Neural crest cell (in vitro differentiated cells): ENCODE data around the gene BCDIN3D. TPM values are rescaled to one million over a fixed set of nuclear protein-coding genes. Genes with fewer than 3 reads are reported as not detected.
A peak's percentile ranks its signal among the peaks of the same experiment; 100 is the strongest.

ENCODE experiments used
- DNase-seq: peaks from one replicate; pipeline ENCODE4 v3.0.0; 2021; ENCODE audit warnings: low read depth, mixed read lengths, low spot score
- H3K27ac Mint-ChIP-seq: one replicate; pipeline ENCODE4 v1.8.0; 2021; ENCODE audit warnings: mild to moderate bottlenecking, mixed read lengths; ENCODE audit not compliant: unreplicated experiment
- H3K27me3 Mint-ChIP-seq: 2 replicates; pipeline ENCODE4 v1.8.0; 2021; ENCODE audit warnings: low read depth, mild to moderate bottlenecking, mixed read lengths
- H3K36me3 Mint-ChIP-seq: 2 replicates; pipeline ENCODE4 v1.8.0; 2021; ENCODE audit warnings: low read depth, mild to moderate bottlenecking, mixed read lengths
- H3K4me1 Mint-ChIP-seq: 2 replicates; pipeline ENCODE4 v1.8.0; 2021; ENCODE audit warnings: mixed read lengths
- H3K4me3 Mint-ChIP-seq: one replicate; pipeline ENCODE4 v1.8.0; 2021; ENCODE audit warnings: mild to moderate bottlenecking, mixed read lengths
- H3K9me3 Mint-ChIP-seq: 2 replicates; pipeline ENCODE4 v1.8.0; 2021; ENCODE audit warnings: mixed read lengths
- total RNA-seq: library from RNA; stranded (reverse); gene quantifications from 2 replicates; pipeline ENCODE4 v1.2.1, GENCODE V29; 2021
- TF ChIP-seq, protein P1 (sequence below): fragments of 200-600 bp; sonication (generic); conservative IDR thresholded peaks from 2 replicates; pipeline ENCODE4 v1.5.0; 2021; ENCODE audit warnings: antibody characterized with exemption, mild to moderate bottlenecking

The BCDIN3D gene
- total RNA-seq, 1 donor from 2014 or later, result 7.9 TPM

DNA sequence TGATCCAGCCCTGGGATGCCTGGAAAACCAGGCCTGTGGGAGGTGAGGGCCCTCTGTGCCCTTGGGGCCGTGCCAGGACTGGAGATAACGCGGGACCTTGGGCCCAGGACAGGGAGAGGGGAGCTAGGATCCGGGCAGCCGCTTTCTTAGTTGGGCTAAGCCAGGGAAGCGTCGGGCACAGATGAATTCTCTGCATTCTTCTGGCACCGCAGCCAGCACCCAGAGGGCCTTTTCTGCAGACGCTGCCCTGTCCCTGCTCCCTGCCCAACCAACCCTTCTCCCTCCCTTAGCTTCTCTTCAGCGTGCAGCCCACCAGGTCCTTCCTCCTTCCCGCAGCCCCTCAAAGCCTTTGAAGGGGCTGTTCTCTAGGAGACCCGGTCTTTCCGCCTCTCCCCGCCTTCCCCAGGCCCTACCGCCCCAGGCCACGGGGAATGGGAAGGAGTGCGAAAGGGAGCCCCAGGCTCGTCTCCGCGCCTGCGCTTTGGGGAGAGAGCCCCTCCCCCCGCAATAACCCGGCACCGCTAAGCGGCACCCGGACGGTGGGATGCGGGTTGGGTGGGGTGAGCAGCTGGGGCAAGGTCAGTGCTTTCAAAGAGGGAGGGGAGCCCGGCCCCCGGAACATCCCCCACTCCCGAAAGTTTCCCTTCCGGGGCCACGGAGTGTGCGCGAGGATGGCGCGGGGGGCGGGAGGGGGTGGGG is 15.4 kb downstream of the BCDIN3D start:
- Mint-ChIP-seq H3K4me1 (peaks cover 43% of the 10 kb centered on the region), H3K4me3 (peak overlapping the region; percentile 98), H3K9me3 (no peaks in the 10 kb centered on the region), H3K27ac (peak overlapping the region; percentile 92), H3K36me3 (no peaks in the 10 kb centered on the region), H3K27me3 (no peaks in the 10 kb centered on the region)
- TF ChIP-seq, protein P1, sequence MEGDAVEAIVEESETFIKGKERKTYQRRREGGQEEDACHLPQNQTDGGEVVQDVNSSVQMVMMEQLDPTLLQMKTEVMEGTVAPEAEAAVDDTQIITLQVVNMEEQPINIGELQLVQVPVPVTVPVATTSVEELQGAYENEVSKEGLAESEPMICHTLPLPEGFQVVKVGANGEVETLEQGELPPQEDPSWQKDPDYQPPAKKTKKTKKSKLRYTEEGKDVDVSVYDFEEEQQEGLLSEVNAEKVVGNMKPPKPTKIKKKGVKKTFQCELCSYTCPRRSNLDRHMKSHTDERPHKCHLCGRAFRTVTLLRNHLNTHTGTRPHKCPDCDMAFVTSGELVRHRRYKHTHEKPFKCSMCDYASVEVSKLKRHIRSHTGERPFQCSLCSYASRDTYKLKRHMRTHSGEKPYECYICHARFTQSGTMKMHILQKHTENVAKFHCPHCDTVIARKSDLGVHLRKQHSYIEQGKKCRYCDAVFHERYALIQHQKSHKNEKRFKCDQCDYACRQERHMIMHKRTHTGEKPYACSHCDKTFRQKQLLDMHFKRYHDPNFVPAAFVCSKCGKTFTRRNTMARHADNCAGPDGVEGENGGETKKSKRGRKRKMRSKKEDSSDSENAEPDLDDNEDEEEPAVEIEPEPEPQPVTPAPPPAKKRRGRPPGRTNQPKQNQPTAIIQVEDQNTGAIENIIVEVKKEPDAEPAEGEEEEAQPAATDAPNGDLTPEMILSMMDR, result no peak
- peak; percentile 73 for DNase-seq

DNA sequence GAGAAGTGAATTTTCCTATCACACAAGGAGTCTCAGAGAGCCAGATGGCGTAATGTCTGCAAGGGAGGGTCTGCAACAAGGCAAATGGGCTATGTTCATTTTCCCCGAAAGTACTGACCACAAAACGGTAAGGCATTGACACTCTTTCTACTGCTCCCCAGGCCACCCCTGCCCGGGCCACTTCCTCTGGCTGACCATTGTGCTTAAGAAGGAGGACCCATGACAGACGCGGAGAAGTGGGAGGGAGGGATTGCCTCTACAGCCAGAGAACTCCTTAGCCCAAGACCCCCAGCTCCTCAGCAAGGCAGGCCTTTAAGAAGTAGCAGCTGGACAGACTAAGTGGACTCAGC is 15.9 kb downstream of the BCDIN3D start:
- Mint-ChIP-seq H3K4me3 (peak overlapping the region; percentile 98), H3K27me3 (no peaks in the 10 kb centered on the region), H3K4me1 (peaks cover 43% of the 10 kb centered on the region), H3K36me3 (no peaks in the 10 kb centered on the region), H3K27ac (peak overlapping the region; percentile 92), H3K9me3 (no peaks in the 10 kb centered on the region)
- no peak for DNase-seq
- TF ChIP-seq, protein P1, result no peak

DNA sequence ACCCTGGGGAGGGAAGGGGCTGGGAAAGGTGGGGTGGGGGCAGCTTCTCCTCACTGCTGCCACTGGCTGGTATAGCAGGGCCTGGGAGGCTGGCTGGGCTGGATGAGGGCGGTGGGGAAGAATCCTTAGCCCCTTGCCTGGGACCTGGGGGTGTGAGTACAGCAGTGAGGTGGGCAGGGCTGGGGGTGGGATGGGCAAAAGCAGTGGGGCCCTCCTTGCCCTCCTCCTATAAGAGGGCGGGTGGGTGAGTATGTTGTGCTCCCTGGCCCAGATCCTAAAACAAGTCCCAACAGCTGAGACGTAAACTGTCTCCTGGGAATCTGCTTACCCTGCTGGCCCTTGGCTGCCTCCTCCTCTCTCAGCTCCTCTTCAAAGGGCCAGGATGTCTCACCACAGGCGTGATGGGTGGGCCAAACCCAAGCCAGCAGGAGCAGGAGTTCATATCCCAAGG is 16.9 kb downstream of the BCDIN3D start:
- TF ChIP-seq, protein P1, result no peak
- no peak for DNase-seq
- Mint-ChIP-seq H3K27ac (no peak overlapping the region), H3K27me3 (no peaks in the 10 kb centered on the region), H3K4me3 (peak overlapping the region; percentile 98), H3K9me3 (no peaks in the 10 kb centered on the region), H3K4me1 (peaks cover 52% of the 10 kb centered on the region), H3K36me3 (no peaks in the 10 kb centered on the region)

DNA sequence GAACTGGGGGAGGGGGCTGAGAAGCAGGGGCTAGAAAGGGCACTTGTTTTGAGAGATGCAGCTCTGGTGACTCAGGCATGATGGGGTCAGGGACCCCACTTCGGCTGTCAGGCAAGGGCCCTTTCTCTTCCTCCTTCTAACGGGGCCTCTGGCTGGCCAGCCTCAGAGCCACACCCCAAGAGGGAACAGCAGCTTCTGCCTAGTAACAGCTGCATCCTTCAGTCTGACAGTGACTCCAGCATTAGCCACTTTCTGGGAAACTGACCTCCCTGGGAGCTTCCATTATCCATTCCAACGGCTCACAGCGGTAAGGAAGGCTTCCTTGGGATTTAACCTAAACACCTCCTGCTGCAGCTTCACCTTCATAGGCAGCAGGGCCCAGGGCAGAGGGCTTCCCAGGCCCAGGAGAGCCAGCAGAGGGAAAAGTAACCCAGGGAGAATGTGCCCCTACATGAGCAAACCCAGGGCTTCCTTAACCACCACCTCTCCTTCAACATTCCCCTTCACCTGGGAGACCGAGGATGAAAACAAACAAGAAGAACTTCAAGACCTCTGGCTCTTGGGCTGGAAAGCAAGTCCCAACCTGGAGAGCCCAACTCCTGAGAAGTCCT is 17.4 kb downstream of the BCDIN3D start:
- Mint-ChIP-seq H3K4me3 (peak overlapping the region; percentile 87), H3K4me1 (peaks cover 54% of the 10 kb centered on the region), H3K36me3 (no peaks in the 10 kb centered on the region), H3K27me3 (no peaks in the 10 kb centered on the region), H3K9me3 (no peaks in the 10 kb centered on the region), H3K27ac (peak overlapping the region; percentile 43)
- TF ChIP-seq, protein P1, result no peak
- no peak for DNase-seq

DNA sequence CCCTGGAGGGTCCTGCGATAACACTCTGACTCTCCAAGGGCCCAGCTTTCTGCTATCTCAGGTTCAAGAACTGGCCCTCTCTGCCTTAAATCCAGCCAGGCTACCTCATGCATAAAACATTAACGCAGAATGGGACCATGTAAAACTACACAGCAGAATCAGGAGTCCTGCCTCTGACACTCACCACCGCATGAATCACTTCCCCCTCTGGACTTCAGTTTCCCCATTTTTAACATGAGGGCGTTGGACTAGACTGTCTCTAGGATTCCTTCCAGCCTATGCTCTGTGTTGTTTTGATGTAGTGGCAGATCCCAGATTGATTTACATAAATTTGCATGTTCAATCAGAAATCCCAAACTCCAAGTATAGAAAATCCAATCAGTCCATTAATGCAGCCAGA is 18.0 kb downstream of the BCDIN3D start:
- Mint-ChIP-seq H3K4me3 (peak overlapping the region; percentile 83), H3K4me1 (peaks cover 54% of the 10 kb centered on the region), H3K27ac (no peak overlapping the region), H3K27me3 (no peaks in the 10 kb centered on the region), H3K36me3 (no peaks in the 10 kb centered on the region), H3K9me3 (no peaks in the 10 kb centered on the region)
- TF ChIP-seq, protein P1, result no peak
- DNase-seq, result no peak
